ENCODE data around the gene RSPRY1.
A peak's percentile ranks its signal among the peaks of the same experiment; 100 is the strongest.
"Not testable (repeated sequence)": the region's sequence is repeated elsewhere in the genome, so short reads cannot be mapped to it uniquely, and the experiment has no call there.

The RSPRY1 gene

GRCh38 chr16:57186872-57187854 is 1.0 kb downstream of the RSPRY1 start:
- DNase-seq = peak; percentile 37

DNA sequence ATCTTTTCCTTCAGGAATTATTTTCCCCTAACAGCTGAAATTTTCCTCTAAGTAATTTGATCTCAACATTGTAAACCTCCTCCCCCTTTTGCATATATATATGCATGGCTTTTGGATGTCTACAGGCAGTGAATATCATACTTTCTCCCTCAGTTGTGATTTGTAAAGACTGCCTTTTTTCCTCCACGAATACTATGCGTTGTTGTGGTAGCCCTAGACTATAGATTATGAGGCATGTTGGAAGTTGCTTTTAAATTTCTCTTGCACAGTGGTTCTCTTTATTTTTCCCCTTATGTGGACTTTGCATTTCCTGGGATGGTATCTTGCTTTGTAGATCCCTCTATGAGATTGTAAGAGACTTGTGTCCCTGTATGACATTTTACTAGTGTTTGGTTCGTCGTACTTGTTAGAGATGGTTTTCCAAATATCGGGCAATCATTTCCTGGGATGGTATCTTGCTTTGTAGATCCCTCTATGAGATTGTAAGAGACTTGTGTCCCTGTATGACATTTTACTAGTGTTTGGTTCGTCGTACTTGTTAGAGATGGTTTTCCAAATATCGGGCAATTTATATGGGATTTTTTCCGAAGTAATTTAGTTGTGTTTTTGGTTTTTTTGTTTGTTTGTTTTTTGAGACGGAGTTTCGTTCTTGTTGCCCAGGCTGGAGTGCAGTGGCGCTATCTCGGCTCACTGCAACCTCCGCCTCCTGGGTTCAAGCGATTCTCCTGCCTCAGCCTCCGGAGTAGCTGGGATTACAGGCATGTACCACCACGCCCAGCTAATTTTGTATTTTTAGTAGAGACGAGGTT is 2.0 kb downstream of the RSPRY1 start:
- DNase-seq = not testable (repeated sequence)

- DNase-seq = no peak
Observed at GRCh38 chr16:57188711-57189002, 2.5 kb downstream of the RSPRY1 start.

- DNase-seq = not testable (repeated sequence)
Observed at GRCh38 chr16:57189527-57189926, 3.4 kb downstream of the RSPRY1 start.

DNA sequence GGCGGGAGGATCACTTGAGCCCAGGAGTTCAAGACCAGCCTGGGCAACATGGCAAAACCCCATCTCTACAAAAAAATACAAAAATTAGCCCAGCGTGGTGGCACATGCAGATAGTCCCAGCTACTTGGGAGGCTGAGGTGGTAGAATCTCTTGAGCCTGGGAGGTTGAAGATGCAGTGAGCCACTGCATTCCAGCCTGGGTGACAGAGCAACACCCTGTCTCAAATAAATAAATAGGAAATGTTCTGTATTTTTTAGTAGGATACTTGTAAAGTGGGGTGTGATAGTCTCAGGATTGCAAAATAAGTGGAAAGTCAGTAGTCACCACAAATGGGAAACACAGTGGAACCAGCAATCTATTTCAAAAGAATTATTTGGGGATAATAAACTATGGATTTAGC is 4.0 kb downstream of the RSPRY1 start:
- DNase-seq = no peak

DNA sequence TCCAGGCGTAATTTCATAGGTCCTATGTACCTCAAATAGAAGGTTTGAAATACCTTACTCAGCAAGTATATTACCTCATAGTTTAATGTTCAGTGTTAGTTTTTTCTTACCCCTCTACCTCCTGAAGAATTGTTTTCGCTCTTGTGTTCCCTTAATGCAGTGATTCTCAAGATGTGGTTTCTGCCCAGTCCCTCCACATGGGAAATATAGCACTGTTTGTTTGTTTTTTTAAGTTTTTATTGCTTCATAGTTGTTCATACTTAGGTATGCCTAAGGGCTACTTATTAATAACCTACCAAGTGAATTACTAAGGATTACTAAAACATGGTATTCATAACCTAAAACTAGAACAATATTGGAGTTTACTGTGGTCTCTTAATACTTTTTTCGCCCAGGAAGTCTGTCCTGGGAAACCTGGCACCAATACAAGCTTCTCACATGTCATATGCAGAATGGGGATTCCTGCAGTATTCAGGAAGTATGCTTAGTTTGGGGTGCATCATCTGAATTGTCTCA is 5.0 kb downstream of the RSPRY1 start:
- DNase-seq = no peak

DNA sequence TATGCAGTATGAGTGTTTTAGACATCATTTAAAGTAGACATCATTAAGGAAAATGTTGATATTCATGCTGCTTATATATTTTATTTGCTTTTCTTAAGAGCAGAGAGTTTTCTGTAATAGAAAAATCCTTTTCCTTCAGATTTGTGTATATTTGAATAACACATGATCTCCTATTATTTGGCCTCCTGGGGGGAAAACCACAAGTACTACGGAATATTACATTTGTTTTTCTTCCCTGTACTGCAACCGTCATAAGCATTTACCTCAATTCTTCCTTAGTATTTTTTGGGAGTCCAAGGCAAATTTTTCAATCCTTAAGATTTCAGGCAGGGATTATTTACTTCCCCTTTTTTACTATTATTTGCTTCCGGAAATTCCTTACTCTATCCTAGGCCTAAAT is 6.0 kb downstream of the RSPRY1 start:
- DNase-seq = no peak

GRCh38 chr16:57192720-57193486 is 6.8 kb downstream of the RSPRY1 start:
- DNase-seq = no peak

- no peak for DNase-seq
Observed at GRCh38 chr16:57194512-57194911, 8.4 kb downstream of the RSPRY1 start.

DNA sequence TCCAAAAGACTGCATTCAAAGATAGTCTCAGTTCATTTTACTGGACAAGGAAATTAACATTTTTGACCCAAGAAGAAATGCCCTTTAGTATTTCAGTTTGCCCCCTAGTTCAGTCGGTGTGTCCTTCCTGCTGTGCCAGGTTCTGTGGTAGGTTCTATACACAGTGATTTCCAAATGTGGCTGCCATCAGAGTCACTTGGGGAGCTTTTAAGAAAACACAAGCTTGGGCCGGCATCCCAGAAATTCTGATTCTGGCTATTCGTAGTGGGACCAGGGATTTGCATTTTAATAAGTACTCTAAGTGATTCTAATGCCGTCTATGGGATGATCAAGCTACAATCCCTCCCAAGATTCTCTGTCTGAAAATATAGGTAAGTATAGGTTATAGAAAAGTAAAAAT is 10.2 kb downstream of the RSPRY1 start:
- DNase-seq = no peak

- DNase-seq = no peak
Observed at GRCh38 chr16:57196753-57197152, 10.6 kb downstream of the RSPRY1 start.

DNA sequence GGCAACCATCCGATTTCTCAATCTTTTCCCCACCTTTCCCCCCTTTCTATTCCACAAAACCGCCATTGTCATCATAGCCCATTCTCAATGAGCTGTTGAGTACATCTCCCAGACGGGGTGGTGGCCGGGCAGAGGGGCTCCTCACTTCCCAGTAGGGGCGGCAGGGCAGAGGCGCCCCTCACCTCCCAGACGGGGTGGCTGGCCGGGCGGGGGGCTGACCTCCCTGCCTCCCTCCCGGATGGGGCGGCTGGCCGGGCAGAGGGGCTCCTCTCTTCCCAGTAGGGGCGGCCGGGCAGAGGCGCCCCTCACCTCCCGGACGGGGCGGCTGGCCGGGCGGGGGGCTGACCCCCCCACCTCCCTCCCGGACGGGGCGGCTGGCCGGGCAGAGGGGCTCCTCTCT is 14.2 kb downstream of the RSPRY1 start:
- not testable (repeated sequence) for DNase-seq

DNA sequence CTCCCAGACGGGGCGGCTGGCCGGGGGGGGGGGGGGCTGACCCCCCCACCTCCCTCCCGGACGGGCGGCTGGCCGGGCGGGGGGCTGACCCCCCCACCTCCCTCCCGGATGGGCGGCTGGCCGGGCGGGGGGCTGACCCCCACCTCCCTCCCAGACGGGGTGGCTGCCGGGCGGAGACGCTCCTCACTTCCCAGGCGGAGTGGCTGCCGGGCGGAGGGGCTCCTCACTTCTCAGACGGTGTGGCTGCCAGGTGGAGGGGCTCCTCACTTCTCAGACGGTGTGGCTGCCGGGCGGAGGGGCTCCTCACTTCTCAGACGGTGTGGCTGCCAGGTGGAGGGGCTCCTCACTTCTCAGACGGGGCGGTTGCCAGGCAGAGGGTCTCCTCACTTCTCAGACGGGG is 14.8 kb downstream of the RSPRY1 start:
- DNase-seq = not testable (repeated sequence)

DNA sequence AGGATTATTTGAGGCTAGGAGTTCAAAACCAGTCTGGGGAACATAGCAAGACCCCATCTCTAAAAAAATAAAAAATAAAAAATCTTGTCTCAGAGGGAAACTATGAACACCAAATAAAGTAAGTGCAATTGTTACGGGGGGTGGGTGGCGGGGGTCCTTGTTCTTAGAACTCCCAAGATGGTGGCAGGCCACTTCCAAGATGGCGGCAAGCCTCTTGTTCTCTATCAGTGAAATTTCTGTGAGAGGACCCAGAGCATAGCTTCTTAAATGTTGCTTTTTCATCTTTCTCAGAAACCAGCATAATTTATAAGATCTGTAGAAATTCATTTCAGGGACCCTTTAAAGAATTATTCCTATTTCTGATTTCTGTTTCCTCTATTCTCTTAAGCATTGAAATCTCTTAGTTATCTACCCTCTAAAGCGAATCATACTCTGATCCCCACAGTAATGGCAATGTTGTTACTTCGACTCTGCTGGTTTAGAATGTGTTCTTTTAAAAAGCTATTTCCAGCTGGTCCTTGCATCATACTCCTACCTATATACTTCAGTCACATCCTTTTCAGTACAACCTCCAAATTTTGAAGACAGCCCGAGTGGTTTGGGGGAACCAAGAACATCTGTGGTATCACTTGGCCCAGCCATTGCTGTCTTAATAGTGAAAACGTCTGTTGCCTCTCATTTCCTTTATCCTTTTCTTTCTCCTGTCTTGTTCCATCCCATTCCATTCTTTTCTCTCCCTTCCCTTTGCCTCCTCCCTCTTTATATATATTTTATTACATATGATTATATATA is 16.2 kb downstream of the RSPRY1 start:
- DNase-seq = no peak

DNA sequence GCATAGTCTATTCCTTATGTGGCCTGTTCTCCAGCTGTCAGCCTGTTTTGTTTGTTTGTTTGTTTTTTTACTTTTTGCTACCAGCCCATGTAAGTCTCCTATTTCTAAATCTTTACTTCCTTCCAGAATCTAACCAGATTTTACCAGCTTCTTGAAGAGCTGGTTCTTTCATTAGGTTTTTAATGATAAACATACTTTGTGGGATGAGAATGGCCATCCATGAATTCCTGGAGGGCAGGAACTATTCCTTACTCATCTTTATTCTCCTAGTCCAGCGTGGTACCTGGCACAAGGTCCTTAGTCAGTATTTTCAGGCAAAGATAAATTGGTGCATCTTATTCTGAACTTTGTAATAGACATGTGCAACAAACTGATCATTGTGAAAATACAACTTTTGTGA is 17.3 kb downstream of the RSPRY1 start:
- no peak for DNase-seq

GRCh38 chr16:57204675-57205074 is 18.5 kb downstream of the RSPRY1 start:
- DNase-seq = no peak

DNA sequence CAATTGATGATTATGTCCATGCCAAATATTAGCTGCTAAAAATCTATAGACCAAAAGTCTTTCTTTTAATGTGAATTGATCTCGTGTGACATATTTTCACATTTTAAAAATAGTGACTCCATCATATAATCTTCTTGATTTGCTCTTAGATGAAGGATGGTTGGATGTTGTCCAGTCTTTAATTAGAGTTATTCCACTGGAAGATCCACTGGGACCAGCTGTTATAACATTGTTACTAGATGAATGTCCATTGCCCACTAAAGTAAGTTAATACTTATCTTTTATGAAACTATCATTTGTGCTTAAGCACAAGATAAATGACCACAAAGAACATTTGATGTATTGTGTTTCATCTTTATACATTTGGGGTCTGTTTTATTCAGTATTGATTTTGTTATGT is 22.8 kb downstream of the RSPRY1 start:
- DNase-seq = no peak

GRCh38 chr16:57209780-57210179 is 23.7 kb downstream of the RSPRY1 start:
- no peak for DNase-seq

GRCh38 chr16:57213462-57213861 is 27.3 kb downstream of the RSPRY1 start:
- DNase-seq = no peak

DNA sequence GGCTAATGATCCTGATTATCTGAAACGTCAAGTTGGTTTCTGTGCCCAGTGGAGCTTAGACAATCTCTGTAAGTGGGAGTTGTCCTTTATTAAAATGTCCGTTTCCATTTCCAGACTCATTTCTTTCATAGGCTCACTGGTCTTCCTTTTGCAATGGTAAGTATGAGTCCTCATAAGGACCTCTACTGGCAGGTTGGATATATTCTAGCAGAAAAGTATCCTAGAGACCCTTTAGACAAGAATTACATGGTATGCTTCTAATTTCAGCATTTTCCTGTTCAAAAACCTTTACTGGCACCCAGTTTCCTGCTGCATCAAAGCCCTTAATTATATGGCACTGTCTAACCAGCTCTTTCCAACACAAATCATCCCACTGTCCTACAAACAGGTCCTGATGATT is 30.8 kb downstream of the RSPRY1 start:
- DNase-seq = no peak

- DNase-seq = no peak
Observed at GRCh38 chr16:57223057-57223456, 36.9 kb downstream of the RSPRY1 start.

DNA sequence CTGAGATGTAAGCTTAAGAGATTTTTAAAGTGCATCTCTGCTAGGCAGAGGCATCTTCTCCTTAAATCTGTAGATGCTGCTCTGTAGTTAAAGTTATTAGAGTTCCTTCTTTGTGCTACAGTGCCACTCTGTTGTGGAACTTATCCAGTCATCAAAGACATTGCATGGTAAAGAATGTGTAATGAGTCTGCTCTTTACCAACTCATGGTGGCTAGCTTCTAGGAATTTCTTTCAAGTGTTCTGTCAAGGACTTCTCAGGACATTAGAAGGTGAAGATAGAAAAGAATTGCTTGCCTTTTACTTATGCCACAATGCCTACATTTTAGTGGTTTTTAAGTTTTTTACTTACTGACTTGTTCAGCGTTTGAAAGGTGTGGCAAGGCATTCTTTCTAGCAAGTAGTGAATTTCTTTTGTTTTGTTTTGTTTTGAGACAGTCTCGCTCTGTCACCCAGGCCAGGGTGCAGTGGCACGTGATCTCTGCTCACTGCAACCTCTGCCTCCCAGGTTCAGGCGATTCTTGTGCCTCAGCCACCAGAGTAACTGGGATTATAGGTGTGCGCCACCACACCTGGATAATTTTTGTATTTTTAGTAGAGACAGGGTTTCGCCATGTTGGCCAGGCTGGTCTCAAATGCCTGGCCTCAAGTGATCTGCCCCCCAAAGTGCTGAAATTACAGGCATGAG is 38.7 kb downstream of the RSPRY1 start:
- DNase-seq = no peak

Data from CD4-positive, alpha-beta T cell treated with Interleukin-17A for 1 hour (primary cell).